Fibroblast of skin of left biceps (primary cell): Measurements from ENCODE around the gene CTNNA3.

ENCODE experiments used
- DNase-seq, 2 experiments: peaks; one replicate each; pipeline ENCODE4 v3.0.0-alpha.2; 2013; ENCODE audit warnings: low read depth in 2 of 2

Gene CTNNA3

GRCh38 chr10:66218981-66219587 is 1476.9 kb downstream of the CTNNA3 start:
- peak in 1 of 2 experiments; percentile 1 for DNase-seq

GRCh38 chr10:66218289-66218688 is 1477.7 kb downstream of the CTNNA3 start:
- no peak for DNase-seq

- DNase-seq, result no peak
These were observed 1480.1 kb downstream of the CTNNA3 start for GRCh38 chr10:66215920-66216319.

- DNase-seq, result peak; percentile 23 to 25
These were observed 1481.1 kb downstream of the CTNNA3 start for GRCh38 chr10:66214721-66215404.

- no peak for DNase-seq
These were observed 1487.0 kb downstream of the CTNNA3 start for GRCh38 chr10:66209025-66209424.

GRCh38 chr10:66204838-66205237 is 1491.2 kb downstream of the CTNNA3 start:
- no peak for DNase-seq

GRCh38 chr10:66202101-66202500 is 1493.9 kb downstream of the CTNNA3 start:
- DNase-seq, result no peak

- no peak for DNase-seq
These were observed 1503.7 kb downstream of the CTNNA3 start for GRCh38 chr10:66192162-66192831.

- DNase-seq, result no peak
These were observed 1505.6 kb downstream of the CTNNA3 start for GRCh38 chr10:66190413-66190812.

- no peak for DNase-seq
These were observed 1506.7 kb downstream of the CTNNA3 start for GRCh38 chr10:66189271-66189670.

- DNase-seq, result no peak
These were observed 1508.8 kb downstream of the CTNNA3 start for GRCh38 chr10:66187053-66187733.

GRCh38 chr10:66183028-66183427 is 1513.0 kb downstream of the CTNNA3 start:
- no peak for DNase-seq

- peak; percentile 18 to 33 for DNase-seq
These were observed 1515.2 kb downstream of the CTNNA3 start for GRCh38 chr10:66180581-66181318.

- DNase-seq, result no peak
These were observed 1516.0 kb downstream of the CTNNA3 start for GRCh38 chr10:66180021-66180420.

- DNase-seq, result peak in 1 of 2 experiments; percentile 1
These were observed 1519.2 kb downstream of the CTNNA3 start for GRCh38 chr10:66176772-66177171.

GRCh38 chr10:66167816-66168215 is 1528.2 kb downstream of the CTNNA3 start:
- no peak for DNase-seq

GRCh38 chr10:66162560-66163143 is 1533.3 kb downstream of the CTNNA3 start:
- no peak for DNase-seq

- no peak for DNase-seq
These were observed 1544.6 kb downstream of the CTNNA3 start for GRCh38 chr10:66151346-66151745.

GRCh38 chr10:66148312-66148711 is 1547.7 kb downstream of the CTNNA3 start:
- no peak for DNase-seq

- DNase-seq, result no peak
These were observed 1552.0 kb downstream of the CTNNA3 start for GRCh38 chr10:66144016-66144415.

- no peak for DNase-seq
These were observed 1593.2 kb downstream of the CTNNA3 start for GRCh38 chr10:66102756-66103155.
